Retinal pigment epithelial cell (primary cell): ENCODE measurements around the gene WIPF1.

Source experiments
- DNase-seq: peaks from one replicate; pipeline ENCODE4 v3.0.0-alpha.2; 2010; ENCODE audit warnings: low read depth
- H3K4me3 ChIP-seq: 2 replicates; pipeline ENCODE4 v1.5.1; 2011; ENCODE audit warnings: mild to moderate bottlenecking, low read length, control low read depth, moderate library complexity
- TF ChIP-seq, protein P1 (sequence below): conservative IDR thresholded peaks from 2 replicates; pipeline ENCODE4 v1.5.1; 2011; ENCODE audit warnings: low read depth, low read length, control low read depth, inconsistent platforms

WIPF1 gene

DNA sequence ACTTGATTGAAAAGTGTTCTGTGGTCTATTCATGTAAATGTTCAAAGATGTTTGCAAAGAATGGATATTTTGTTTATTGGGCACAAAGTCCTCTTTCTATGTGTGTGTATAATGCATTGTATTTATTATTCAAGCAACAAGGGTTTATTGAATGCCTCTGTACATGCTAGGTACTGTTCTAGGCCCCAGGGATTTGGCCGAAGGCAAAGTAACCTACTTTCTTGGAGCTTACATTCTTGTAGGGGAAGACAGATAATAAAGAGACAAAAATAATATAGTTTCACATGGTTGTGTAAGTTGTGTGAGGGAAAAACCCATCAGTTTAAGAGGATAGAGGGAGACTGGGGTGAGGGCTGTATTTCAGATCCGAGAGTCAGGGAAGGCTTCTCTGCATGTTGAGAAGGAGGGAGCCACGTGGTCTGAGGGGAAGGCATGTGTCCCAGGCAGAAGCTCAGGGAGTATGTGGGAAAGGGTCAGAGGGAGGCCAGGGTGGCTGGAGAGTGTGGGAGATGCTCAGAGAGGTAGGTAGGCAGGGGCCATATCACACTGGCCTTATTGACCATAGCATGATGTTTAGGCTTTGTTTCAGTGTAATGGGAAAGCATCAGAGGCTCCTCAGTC, 70.4 kb downstream of the WIPF1 start:
- DNase-seq = no peak
- TF ChIP-seq, protein P1, sequence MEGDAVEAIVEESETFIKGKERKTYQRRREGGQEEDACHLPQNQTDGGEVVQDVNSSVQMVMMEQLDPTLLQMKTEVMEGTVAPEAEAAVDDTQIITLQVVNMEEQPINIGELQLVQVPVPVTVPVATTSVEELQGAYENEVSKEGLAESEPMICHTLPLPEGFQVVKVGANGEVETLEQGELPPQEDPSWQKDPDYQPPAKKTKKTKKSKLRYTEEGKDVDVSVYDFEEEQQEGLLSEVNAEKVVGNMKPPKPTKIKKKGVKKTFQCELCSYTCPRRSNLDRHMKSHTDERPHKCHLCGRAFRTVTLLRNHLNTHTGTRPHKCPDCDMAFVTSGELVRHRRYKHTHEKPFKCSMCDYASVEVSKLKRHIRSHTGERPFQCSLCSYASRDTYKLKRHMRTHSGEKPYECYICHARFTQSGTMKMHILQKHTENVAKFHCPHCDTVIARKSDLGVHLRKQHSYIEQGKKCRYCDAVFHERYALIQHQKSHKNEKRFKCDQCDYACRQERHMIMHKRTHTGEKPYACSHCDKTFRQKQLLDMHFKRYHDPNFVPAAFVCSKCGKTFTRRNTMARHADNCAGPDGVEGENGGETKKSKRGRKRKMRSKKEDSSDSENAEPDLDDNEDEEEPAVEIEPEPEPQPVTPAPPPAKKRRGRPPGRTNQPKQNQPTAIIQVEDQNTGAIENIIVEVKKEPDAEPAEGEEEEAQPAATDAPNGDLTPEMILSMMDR = no peak

DNA sequence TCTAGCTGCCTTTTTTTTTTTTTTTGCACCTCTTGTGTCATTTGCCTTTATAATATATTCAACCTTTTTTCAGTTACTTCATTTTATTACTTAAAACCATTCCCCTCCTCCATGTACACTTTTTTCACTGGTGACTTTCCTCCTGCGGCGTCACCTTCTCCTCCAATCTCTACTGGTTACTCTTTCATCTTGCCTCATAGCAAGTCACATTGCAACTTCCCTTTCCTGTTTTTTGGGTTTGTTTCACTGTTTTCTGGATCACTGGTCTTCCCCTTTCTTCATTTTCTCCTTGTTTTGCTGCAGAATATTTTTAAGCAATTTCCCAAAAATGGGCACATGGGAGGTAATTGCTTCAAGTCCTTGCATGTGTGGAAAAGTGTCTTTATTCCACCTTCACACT, 73.1 kb downstream of the WIPF1 start:
- DNase-seq = no peak
- TF ChIP-seq, protein P1 = no peak
- no peak overlapping the region for H3K4me3 ChIP-seq

More for the DNA sequence above, 70.4 kb downstream of the WIPF1 start:
- H3K4me3 ChIP-seq = no peak overlapping the region

DNA sequence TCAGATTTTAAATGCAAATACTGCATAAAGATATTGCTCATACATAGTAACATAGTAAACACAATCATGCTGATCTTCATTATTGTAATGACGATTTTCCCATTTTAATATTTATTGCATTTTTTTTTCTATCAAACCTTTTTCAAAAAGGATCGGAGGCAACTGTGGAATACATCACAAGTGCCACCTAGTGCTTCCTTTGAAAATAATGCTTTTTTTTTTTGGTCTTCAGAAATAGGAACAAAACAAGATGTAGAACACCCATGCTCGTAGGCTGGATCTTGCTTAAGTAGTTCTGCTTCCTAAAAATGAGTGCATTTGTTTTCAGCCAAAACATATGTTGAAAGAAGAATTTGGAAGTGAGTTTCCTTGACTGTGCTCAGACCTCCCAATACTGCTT, 75.1 kb downstream of the WIPF1 start:
- TF ChIP-seq, protein P1 = no peak
- no peak overlapping the region for H3K4me3 ChIP-seq
- no peak for DNase-seq

DNA sequence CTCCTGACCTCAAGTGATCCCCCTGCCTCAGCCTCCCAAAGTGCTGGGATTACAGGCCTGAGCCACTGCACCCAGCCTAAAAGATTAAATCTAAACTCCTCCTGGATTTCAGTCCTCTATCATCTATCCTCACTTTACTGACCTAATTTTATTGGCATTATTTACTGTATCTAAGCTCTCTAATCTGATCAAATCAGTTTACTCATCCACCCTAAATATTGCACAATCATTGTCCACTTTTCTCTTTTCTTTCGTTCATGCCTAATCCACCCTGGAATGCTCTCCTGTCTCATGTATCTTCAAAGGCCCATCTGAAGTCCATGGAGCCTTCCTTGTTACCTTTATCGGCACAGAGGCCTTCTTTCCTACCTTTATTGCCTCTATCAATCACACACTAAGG, 79.2 kb downstream of the WIPF1 start:
- no peak overlapping the region for H3K4me3 ChIP-seq
- no peak for DNase-seq
- TF ChIP-seq, protein P1 = no peak

DNA sequence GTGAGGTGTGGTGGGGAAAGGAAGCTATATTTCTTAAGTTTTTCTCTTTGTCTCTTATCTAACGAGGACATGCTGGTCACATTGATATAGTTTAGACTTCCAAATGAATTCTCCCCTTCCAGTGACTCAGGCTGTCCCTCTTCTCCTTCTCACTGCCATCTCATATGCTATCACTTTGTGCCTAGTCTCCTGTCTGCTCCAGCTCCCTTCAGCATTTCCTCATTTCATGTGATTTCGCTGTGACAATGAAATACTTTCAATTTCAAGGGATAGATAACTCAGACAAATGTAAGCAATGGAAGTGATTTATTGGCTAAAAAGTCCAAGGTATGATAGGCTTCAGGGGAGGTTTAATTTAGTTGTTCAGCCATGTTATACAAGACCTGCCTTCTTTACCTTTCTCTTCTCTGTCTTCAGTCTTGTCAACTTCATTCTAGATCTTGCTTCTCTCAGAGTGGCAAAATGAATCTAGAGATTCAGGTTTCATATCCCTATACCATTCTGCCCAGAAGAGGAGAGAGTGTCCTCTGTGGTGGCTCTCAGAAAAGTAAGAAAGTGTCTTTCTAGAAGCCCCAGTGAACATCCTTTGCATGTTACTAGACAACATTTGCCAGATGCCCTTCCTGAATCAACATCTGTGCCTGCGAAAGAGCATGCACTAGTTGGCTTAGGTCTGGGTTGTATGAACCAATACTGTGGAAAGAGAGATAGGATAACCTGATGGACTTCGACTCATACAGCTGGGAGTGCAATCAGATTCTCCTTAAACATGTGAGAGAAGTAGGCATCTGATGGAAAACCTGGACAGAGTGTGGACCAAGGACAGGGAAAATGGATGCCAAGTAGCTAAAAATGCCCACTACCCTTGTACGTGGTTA, 80.9 kb downstream of the WIPF1 start:
- no peak for DNase-seq
- TF ChIP-seq, protein P1 = no peak
- H3K4me3 ChIP-seq = no peak overlapping the region

DNA sequence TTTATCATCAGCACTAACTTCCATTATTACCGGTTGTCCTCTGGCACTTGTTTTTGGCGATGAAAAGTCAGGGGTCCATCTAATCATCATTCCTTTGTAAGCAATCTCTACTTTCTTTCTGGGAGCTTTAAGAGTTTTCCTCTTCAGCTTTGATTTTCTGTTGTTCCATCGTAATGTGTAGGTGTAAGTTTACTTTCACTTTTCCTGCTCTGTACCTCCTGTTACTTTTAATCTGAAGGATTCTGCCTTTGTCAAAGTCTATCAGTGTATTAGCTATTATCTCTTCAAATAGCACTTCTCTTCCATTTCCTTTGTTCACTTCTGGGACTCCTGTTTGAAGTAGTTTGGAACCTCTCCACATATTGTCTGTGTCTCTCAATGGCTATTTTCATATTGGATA, 85.3 kb downstream of the WIPF1 start:
- no peak overlapping the region for H3K4me3 ChIP-seq
- DNase-seq = no peak
- TF ChIP-seq, protein P1 = no peak

DNA sequence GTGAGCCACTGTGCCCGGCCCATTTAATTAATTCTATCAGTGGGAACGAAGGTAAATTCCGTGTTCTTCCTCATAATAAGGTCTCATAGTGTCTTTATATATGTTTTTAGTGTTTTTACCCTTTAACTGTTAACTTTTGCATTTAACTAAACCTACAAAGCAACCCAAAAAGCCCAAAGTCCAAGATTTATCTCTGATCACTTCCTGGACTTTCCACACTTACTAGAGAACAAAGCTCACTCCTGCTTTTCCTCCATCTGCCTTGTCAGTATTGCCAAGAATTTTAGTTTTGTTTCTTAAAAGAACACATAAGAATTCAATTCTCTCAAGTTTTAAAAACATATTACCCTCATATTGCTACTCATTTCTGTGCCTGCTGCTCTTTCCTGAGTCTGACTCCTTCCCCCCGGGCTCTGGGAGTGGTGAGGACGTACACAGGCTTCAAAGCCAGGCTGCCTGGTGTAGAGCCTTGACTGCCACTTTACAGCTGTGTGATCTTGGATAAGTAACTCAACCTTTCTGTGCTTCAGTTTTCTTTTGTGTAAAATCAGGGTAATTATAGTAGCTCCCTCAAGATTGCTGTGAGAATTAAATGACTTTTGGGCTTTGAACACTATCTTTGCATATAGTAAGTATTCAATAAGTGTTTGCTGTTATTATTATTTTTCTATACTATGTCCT, 85.9 kb downstream of the WIPF1 start:
- H3K4me3 ChIP-seq = no peak overlapping the region
- TF ChIP-seq, protein P1 = no peak
- no peak for DNase-seq
